GM18505 (cell line): ENCODE results near the gene TMED7.

Experiments used
- ATAC-seq: cut with Tn5 transposase; IDR thresholded peaks from one replicate; pipeline ENCODE4 v1.9.1; 2021; ENCODE audit not compliant: unreplicated experiment
- POLR2A ChIP-seq: IDR thresholded peaks from 4 replicates; pipeline ENCODE4 v1.6.1; 2011; ENCODE audit warnings: borderline replicate concordance; ENCODE audit not compliant: insufficient read depth, insufficient read length; ENCODE audit errors: extremely low read depth

TMED7 gene

GRCh38 chr5:115616472-115616871 is 9.4 kb downstream of the TMED7 start:
- no peak for ATAC-seq
- no peak for TF ChIP-seq POLR2A

GRCh38 chr5:115611873-115612272 is 14.0 kb downstream of the TMED7 start:
- TF ChIP-seq POLR2A = no peak
- no peak for ATAC-seq

GRCh38 chr5:115607935-115608334 is 17.9 kb downstream of the TMED7 start:
- no peak for ATAC-seq
- TF ChIP-seq POLR2A = no peak

GRCh38 chr5:115605436-115605835 is 20.4 kb downstream of the TMED7 start:
- TF ChIP-seq POLR2A = no peak
- ATAC-seq = no peak

GRCh38 chr5:115602591-115603125 is 23.2 kb downstream of the TMED7 start:
- no peak for TF ChIP-seq POLR2A
- ATAC-seq = no peak

- TF ChIP-seq POLR2A = peak; percentile 76
- peak; percentile 72 for ATAC-seq
Measured at GRCh38 chr5:115601701-115602590, 23.9 kb downstream of the TMED7 start, which contains the start of gene TICAM2. TICAM2 (minus strand) TSS chr5:115602479; CDS start chr5:115581256, 21,223 bp downstream.

- TF ChIP-seq POLR2A = no peak
- ATAC-seq = no peak
Measured at GRCh38 chr5:115600766-115601165, 25.1 kb downstream of the TMED7 start.

- no peak for ATAC-seq
- TF ChIP-seq POLR2A = no peak
Measured at GRCh38 chr5:115599924-115600323, 25.9 kb downstream of the TMED7 start.

GRCh38 chr5:115599502-115599901 is 26.3 kb downstream of the TMED7 start:
- ATAC-seq = peak; percentile 44
- TF ChIP-seq POLR2A = no peak

GRCh38 chr5:115594128-115595047 is 31.4 kb downstream of the TMED7 start:
- no peak for TF ChIP-seq POLR2A

GRCh38 chr5:115589043-115589442 is 36.8 kb downstream of the TMED7 start:
- ATAC-seq = no peak
- no peak for TF ChIP-seq POLR2A

More at GRCh38 chr5:115594128-115595047, 31.4 kb downstream of the TMED7 start:
- ATAC-seq = no peak

- no peak for ATAC-seq
- TF ChIP-seq POLR2A = no peak
Measured at GRCh38 chr5:115588640-115589039, 37.2 kb downstream of the TMED7 start.

GRCh38 chr5:115586525-115587146 is 39.2 kb downstream of the TMED7 start:
- no peak for ATAC-seq
- no peak for TF ChIP-seq POLR2A
